ENCODE measurements around the gene EXOC4.

Gene EXOC4

DNA sequence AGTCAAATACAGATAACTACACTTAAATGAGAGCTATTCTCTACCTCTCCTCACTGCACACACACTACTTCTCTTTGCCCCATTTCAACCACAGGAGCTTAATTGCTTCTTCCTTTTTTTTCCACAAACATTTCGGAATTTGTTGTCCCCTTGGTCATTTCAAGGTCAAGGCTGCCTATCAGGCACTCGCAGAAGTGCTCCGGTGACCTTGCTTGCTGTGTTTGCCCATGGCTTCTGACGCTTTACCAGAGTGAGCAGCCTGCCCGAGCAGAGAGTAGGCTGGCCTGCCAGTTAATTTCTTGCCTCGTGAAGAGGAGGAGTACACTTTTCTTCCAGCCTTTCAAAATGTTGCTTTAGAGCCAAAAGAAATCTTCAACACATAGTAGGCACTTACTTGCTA lies 577.2 kb downstream of the EXOC4 start:
- DNase-seq (ENCODE audit: low spot score) = no peak

DNA sequence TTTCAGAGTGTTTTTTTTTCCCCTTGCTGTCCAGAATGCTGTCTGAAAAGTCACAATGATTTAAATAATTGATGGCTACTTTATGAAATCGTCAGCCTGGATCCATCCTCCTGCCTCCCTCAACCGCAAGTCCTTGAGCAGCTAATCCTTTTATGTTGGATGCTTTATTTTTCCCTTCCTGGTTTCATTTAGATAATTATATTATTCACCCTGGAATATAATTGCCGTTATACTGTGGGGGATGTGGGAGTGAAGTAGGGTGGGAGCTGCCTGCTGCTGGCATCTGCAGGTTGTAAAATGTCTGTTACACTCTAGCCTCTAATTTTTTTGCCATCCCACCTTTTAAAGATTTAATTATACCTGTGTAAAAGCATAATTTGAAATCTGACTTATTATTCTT lies 583.8 kb downstream of the EXOC4 start:
- DNase-seq (ENCODE audit: low spot score) = no peak

DNA sequence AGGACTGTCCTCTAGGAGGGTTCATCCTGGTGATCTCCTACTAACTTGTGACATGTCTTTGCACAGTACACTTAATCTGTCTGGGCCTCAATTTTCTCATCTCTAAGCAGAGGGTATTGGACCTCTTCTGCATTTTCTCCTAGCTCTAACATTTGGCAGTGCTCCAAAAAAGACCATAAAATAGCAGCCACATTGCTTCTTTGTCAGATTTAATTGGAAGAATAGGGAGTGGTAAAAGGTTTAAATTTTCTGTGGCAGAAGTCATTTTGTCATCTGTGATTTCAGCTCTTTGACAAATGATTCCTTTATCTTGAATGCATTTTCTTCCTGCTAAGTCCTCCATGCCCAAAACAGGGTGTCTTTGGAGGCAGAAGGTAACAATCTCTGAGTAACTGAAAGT lies 584.3 kb downstream of the EXOC4 start:
- DNase-seq (ENCODE audit: low spot score) = no peak

DNA sequence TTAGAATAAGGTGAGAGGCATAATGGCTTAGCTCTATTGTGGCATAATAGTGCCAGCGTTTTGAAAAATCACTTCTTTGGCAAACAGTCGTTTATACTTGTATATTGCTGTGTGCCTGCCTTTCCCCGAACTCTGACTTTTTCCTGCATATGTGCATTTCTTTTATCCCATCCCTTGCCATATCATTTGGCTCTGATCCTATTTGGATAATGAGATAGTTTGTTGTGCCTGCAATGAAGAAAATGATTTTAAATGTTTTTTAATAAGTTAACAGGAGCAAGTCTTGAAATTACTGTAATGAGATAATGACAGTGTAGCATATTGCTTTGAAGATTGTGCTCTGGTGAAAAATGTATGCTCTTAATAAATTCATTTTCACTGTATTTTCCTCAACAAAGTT lies 586.2 kb downstream of the EXOC4 start:
- no peak for DNase-seq (ENCODE audit: low spot score)

DNA sequence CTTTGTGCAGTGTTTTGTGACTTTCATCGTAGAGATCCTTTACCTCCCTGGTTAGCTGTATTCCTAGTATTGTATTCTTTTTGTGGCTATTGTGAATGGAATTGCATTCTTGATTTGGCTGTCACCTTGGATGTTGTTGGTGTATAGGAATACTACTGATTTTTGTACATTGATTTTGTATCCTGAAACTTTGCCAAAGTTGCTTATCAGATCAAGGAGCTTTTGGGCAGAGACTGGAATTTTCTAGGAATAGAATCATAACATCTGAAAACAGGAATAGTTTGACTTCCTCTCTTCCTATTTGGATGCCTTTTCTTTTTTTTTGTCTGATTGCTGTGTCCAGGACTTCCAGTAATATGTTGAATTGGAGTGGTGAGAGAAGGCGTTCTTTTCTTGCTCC lies 590.5 kb downstream of the EXOC4 start:
- DNase-seq (ENCODE audit: low spot score) = no peak

DNA sequence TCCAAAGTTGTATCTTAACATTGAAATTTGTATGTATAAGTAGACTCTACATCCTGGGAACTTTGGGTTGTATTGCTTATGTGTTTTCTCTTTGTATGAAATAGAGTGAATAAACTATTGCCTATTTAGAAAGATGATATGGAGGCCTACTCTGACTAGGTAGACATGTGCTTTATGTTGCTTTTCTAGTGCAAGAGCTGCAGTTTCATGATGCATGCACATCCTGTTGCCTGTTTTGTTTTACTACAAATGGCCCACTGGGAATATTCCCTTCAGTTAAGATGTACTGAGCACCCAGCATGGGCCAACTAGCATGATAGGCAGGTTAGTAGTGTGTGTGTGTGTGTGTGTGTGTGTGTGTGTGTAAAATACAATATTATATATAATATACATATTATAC lies 592.1 kb downstream of the EXOC4 start:
- no peak for DNase-seq (ENCODE audit: low spot score)

DNA sequence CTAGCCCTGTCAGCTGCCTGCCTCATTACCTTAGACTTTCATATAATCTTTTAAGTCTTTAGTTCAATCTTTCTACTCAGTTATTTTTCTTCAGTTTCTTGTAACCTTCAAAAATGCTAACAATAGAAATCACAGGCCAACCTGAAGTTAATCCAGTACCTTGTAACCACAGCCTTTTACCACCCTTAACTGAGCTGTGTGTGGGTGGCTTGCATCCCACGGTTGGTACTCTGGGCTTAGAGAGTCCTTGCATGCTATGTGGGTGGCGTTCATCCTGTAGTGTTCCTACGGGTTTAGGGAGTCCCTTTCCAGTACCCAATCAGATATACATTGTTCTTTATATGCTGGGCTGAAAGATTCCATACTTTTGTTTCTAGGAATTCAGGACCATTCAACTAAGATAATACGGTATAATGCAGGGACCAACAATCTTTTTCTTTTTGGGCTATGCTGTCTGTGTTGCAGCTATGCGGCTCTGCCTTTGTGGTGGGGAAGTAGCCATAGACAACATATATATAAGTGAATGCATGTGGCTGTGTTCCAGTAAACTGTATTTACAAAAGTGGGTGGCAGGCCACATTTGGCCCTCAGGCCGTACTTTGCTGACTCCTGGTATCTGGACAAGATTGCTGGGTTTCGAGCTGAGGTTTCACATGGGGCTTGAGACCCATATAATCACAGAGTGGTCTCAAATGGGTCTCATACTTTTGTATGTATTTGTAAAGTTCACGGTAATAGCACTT lies 593.5 kb downstream of the EXOC4 start:
- no peak for DNase-seq (ENCODE audit: low spot score)

DNA sequence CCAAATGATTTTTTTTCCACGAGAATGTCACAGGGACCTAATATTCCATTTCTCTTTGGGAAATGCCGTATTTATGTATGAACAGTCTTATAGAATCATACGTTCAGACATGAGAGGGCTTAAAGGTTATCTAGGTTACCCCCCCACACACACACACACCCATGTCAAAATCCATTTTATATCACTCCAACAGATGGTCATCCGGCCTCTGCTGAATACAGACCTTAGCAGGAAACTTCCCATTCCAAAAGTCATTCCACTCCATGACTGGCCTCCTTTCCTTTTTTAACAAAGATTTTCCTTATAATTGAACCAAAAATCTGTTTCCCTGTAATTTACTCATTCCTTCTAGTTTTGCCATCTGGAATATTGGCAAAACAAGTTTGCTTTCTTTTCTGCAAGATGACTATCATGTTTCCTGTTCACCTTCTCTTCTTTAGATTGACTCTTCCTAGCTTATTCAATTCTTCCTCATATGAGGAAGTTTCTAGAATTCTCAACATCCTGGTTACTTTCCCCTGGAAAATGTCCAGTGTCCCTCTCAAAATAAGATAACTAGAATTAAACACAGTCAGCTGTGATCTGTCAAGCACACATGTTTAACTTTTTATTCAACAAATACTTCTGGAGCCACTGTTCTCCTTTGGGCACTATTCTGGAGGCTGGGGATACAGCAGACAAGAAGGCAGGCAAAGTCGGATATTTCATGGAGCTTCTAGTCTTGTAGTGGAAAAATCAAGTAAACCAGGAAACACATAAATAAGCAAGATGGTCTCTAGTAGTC lies 597.8 kb downstream of the EXOC4 start:
- no peak for DNase-seq (ENCODE audit: low spot score)

DNA sequence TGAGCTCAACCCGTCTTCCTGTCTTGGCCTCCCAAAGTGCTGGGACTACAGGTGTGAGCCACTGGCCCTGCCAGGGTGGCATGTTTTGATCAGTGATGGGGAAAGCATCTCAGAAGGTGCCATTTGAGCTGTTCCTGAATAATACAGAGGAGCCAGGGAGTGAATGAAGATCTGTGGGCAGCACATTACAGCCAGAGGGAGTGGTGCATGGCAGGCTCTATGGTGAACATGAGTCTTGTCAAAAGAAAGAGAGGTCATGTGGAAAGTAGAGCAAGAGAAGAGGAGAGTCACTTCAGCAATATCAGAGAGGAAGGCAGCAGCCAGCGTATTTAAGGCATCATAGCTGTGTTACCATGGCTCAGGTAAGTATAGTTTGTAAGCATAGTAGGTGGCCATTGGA lies 598.5 kb downstream of the EXOC4 start:
- DNase-seq (ENCODE audit: low spot score) = no peak

DNA sequence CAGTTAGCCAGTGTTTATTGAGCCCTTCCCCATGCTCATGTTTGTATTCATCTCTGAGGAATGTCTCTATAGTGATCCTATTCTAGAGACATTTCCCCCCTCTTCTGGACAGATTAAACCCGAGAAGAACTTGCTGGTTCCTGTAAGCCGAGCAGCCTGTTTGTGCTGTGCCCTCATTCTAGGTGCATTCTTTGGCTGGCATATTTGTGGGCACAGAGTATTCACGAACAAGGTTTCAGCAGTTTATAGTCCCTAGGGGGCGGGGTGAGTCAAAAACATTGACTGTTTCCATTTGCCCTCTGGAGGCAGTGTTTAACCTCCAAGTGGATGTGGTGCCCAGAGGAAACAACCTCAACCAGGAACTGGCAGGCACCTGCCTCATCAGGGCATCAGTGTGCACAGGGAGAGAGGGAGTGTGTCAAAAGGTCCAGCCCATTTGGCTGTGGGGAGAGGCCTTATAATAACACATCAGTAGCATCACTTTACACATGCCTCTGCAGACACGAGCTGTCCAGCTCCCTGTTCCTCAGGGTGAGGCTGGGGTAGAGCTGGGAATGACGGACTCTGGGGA lies 600.9 kb downstream of the EXOC4 start:
- peak; percentile 59 for DNase-seq (ENCODE audit: low spot score)

DNA sequence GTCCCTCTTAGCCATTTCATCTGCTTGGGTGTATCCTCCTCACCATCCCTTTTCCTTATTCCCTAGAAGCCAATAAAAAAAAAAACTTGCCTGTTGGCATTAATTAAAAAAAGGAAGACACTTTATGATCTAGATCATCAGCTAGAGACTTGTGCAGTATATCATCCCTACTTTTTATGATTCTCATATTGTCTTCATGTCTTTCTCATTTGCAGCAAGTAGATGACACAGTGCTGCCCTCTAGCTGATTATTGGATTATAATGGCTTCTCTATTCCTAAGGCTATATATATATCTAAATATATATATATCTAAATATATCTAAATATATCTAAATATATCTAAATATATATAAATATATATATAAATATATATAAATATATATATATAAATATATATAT lies 601.9 kb downstream of the EXOC4 start:
- peak; percentile 32 for DNase-seq (ENCODE audit: low spot score)

DNA sequence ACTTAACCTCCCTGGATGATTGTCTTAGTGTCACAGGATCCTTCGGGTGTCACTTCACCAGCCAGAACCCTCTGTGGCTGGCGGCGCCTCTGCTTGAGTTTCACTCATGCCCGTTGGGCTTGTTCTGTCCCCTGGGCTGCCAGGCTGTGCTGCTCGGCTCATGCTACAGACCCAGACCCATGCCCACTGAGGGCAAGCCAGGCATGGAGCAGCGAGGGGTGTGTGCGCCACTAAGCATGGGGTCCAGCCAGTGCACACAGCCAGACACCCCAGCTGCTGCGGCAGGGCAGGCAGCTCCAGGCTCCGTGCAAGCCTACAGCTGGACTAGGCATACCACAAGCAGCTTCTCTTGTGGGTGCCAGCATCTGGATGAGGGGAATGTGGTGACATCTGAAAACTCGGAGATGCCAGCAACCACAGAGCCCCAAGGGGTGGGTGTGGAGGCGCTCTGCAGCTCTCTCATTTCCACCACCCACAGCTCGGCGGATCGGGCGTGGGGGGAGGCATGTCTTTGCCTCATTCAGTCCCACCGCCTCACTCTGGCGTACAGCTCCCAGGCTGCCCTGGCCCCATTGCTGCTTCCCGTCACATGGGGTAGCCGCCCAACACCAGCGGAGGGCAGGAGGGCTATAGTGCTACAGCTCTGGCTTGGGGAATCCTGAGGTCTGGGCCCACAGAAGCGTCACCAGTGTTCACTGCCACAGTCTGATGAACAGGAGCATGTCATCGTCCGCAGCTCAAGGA lies 604.7 kb downstream of the EXOC4 start:
- DNase-seq (ENCODE audit: low spot score) = no peak

DNA sequence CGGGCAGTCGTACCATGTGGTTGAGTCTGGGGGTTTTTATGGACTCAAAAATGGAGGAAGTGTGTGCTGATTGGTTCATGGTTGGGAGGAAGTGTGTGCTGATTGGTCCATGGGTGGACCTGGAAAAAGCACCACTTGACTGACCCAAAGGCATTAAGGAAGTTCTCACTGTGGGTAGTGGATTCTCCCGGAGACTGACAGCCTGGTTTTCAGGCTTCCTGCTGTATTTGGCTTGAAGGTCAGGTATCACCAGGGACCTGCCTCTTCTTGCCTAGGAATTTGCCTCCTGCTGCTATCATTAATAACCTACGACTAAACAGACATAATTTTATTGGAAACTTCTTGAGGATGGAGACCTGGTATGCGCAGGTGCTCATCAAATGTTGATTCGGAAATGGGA lies 605.4 kb downstream of the EXOC4 start:
- DNase-seq (ENCODE audit: low spot score) = no peak

DNA sequence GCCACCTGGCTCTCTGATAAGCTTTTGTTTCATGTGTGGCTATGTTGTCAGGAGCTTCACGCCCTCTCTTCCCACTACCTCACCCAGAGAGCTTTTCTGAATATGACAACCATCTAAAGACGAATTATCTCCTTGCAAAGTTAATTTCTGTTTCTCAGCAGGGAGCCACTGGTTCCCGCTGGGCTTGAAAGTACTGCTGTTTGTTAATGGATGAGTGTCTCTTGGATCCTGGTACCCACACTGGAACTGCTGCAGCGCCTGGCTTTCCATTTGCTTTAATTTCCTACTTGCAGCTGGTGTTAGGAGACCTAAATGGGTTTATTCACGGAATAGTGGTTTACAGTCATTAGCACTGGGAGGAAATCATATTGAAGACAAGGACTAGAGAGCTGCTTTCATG lies 606.4 kb downstream of the EXOC4 start:
- DNase-seq (ENCODE audit: low spot score) = no peak

DNA sequence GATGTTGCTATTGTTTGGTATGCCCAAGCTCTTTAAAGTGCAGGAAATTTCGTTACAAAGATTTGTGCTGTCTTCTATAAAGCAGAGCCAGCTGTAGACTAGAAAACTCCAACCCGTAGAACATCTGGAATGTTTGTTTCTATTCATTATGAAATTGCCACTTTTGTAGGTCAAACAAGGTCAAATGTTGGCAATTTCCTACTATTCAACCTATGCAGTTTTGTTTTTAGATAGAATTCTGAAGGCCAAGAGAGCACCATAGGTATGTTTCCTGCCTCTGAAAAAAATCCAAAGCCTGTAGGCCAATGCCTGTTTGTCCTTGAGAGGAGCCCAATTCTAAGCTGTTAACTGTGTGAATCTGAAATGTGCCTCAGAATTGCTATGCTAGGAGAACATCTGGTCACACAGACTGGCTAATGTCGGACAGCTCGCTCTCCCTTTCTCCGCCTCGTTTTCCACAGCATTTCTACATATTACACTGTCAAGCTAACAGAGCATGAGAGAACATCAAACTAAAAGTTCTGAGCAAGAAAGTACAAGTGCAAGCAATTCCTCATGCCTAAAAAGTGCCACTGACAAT lies 607.1 kb downstream of the EXOC4 start:
- DNase-seq (ENCODE audit: low spot score) = no peak

DNA sequence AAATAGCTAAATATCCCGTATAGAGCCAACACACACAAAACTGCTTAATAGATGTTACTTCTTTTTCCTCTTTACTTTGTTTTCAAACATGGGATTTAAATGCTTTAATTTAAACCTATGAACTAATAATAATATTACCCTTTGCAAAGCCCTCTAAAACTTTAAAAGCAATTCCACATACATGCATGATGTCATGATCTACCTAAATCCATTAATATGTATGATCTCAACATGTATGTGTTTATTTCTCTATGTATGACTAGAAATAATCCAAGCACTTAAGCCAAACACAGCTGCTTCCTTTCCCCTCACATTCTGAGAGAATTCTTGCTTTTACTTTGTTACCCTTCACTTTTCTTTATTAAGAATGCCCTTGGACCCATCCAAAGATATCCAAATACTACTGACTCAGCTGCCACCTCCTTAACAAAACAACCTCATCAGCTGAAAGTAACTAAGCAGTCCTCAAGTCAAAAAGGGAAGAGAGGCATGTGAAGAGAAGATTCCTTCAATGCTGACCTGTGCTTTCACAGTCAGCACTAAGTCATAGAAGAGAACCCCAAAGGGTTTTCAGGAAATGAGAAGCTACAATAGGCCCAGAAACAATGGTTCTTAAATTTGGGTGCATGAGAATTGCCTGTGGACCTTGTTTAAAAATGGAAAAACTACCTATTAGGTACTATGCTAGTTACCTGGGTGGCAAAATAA lies 607.9 kb downstream of the EXOC4 start:
- DNase-seq (ENCODE audit: low spot score) = no peak

DNA sequence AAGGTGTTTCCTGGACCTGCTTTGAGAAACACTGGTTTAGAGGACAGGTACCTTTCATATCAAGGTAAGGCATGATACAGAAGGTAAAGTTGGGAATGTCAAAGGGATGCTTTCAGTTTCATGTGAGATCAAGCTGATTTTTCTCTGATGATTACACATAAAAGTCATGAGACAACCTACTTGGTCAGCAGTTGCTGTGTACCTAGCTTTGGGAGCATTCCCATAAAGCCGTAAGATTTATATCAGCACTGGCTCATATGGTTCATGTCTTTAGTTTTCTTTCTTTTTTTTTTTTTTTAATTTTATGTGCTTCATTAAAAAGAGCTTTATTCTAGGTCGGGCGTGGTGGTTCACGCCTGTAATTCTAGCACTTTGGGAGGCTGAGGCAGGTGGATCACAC lies 609.0 kb downstream of the EXOC4 start:
- DNase-seq (ENCODE audit: low spot score) = no peak

DNA sequence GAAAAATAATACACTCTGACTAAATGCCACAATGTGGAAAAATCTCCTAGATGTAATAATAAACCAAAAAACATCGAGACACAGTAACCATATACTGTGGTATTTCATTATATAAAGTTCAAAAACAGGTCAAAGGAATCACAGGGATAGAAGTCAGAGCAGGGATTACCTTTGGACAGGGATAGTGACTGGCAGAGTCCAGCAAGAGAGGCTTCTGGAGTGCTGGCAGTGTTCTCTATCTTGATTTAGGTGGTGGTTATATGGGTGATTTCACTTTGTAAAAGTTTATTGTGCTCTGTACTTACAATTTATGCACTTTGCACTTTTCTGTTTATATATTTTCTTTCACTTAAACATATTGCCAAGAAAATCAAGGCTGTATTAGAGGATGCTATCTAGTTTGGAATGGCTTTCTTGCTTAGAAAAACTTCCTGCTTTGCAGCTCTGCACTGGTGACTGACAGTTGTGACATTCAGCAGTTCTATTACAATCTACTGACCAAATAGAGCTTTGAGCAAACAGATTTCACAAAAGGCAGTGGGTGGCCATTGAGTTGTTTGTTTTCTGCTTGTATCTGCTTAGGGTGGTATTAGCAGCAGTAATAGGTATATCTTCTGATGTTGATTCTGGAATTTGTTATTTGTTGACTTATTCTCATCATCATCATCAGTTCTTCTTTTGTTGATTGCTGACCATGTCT lies 610.6 kb downstream of the EXOC4 start:
- peak; percentile 62 for DNase-seq (ENCODE audit: low spot score)

DNA sequence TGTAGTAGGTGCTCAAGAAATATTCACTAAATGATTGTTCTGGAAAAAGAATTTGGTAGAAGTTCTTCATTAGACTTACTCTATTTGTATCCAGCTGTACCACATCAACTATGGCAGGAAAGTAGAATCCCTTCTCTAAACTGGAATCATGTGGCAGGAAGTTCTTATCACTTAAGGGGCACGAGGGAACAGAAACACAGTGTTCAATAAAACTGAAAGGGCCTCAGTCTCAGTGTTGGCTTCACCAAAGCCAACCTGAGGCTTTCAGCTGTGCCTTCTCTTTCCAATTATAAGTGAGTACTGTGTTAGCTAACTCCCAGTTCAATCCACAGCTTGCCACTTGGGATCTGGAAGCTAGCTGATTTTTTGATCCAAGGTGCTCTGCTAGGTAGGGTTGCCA lies 616.7 kb downstream of the EXOC4 start:
- DNase-seq (ENCODE audit: low spot score) = no peak

DNA sequence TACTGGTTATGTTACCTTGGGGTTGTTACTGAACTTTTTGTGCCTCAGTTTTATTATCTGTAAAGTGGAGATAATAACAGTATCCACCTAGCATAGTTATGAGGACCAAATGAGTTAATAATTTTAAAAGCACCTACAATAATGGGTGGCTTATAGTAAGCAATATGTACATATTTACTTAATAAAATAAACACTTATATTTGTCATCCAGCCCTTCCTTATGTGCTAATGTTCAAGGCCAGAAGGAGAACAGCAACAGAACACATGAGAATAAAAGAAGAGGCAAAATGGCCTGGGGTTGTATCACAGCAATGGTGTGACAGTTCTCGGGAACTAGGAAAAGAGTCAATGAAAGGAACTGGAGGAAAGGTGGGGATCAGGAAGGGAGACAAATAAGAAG lies 618.9 kb downstream of the EXOC4 start:
- DNase-seq (ENCODE audit: low spot score) = no peak

DNA sequence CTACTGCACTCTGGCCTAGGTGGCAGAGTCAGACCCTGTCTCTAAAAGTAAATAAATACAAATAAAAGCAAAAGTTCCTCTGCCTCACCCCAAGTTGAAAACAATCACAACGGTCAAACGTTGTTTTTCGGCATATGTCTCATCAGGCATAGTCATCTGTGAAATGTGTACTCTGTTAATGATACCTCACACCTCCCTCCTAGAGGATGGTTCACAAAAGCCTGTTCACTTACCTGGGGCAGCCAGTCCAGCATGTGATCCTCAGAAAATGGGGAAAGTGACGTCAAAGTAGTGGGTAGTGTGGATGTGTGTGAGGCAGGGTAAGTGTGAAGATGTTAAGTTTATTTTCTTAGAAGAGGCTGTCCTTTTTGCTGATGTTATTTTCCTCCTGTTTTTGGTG lies 620.3 kb downstream of the EXOC4 start:
- no peak for DNase-seq (ENCODE audit: low spot score)
